GM12891 (cell line): ENCODE data around the gene SUSD5.

ENCODE experiments used
- PAX5 ChIP-seq: IDR thresholded peaks from 2 replicates; pipeline ENCODE4 v1.6.1; 2011; ENCODE audit warnings: low read length, moderate library complexity, mild to moderate bottlenecking; ENCODE audit not compliant: insufficient read depth, severe bottlenecking
- POLR2A ChIP-seq: IDR thresholded peaks from 2 replicates; pipeline ENCODE4 v1.6.1; 2011; ENCODE audit warnings: low read depth, low read length, control low read depth
- POLR2AphosphoS5 ChIP-seq: IDR thresholded peaks from 2 replicates; pipeline ENCODE4 v1.6.1; 2011; ENCODE audit warnings: low read depth, low read length, control low read depth
- POU2F2 ChIP-seq: IDR thresholded peaks from 2 replicates; pipeline ENCODE4 v1.6.1; 2011; ENCODE audit warnings: low read depth, mild to moderate bottlenecking, control low read depth, low read length, moderate library complexity
- SPI1 ChIP-seq: IDR thresholded peaks from 2 replicates; pipeline ENCODE4 v1.6.1; 2011; ENCODE audit warnings: low read depth, low read length, control low read depth
- TAF1 ChIP-seq: IDR thresholded peaks from 2 replicates; pipeline ENCODE4 v1.6.1; 2011; ENCODE audit warnings: low read depth, low read length, control low read depth

DNA sequence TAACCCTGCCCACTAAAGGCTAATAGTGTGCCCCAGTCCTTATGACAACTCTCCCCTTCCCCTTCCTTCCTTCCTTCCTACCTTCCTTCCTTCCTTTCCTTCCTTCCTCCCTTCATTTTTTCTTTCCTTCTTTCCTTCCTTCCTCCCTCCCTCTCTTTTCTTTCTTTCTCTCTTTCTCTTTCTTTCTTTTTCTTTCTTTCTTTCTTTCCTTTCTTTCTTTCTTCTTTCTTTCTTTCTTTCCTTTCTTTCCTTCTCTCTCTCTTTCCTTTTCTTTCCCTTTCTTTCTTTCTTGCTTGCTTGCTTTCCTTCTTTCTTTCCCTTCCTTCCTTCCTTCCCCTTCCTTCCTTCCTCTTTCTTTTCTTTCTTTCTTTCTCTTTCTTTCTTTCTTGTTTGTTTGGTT is 28.2 kb upstream of the SUSD5 start:
- no peak for TF ChIP-seq POLR2A
- no peak for TF ChIP-seq TAF1
- TF ChIP-seq POLR2AphosphoS5 = no peak
- no peak for TF ChIP-seq PAX5
- TF ChIP-seq POU2F2 = no peak
- no peak for TF ChIP-seq SPI1
